K562 (cell line): Measurements from ENCODE around the gene COL15A1. TPM values are rescaled to one million over a fixed set of nuclear protein-coding genes. Genes with fewer than 3 reads are reported as not detected.

Experiments
- ETV5 ChIP-seq: sonication (generic); formaldehyde crosslinking; IDR thresholded peaks from 2 replicates; pipeline ENCODE4 v1.4.0; 2020; ENCODE audit warnings: low read depth, mild to moderate bottlenecking, missing genetic modification reagents
- ZNF780A ChIP-seq: fragments of 250-450 bp; sonication (Bioruptor Pico); IDR thresholded peaks from 2 replicates; pipeline ENCODE4 v1.5.0; 2021; ENCODE audit warnings: mild to moderate bottlenecking
- polyA plus RNA-seq, 8 experiments: library from polyadenylated mRNA; depleted of rRNA in 4 of 8; stranded (reverse) in 5 of 8; unstranded in 3 of 8; fragments of >200 nt; fragmentation: Nextera tagmentation in 2 of 8; fragmentation: Illumina TruSeq in 1 of 8; extraction: Ambion mirVana in 2 of 8; extraction: Trizol in 1 of 8; gene quantifications; 2 replicates each; pipeline versions ENCODE4 v1.2.1 to v1.2.3, GENCODE V29; 2011 to 2014; ENCODE audit warnings: inconsistent platforms in 1 of 8, missing spikeins in 1 of 8
- total RNA-seq, 7 experiments: library from RNA; depleted of rRNA in 6 of 7; stranded (reverse); fragments of >200 nt in 6 of 7; fragmentation: Illumina TruSeq in 2 of 7; extraction: Trizol in 2 of 7; gene quantifications; 2 replicates each; pipeline versions ENCODE4 v1.2.1 to v1.2.3, GENCODE V29; 2011 to 2021; ENCODE audit warnings: low replicate concordance in 1 of 7
- TF ChIP-seq, protein P1 (sequence below): fragments of 250-450 bp; sonication (Bioruptor Pico); IDR thresholded peaks from 2 replicates; pipeline ENCODE4 v1.4.0; 2020; ENCODE audit warnings: mild to moderate bottlenecking, moderate library complexity, borderline replicate concordance
- TF ChIP-seq, protein P2 (sequence below): fragments of 450-650 bp; IDR thresholded peaks from 2 replicates; pipeline ENCODE4 v1.7.1; 2018; ENCODE audit warnings: mild to moderate bottlenecking, low read depth; ENCODE audit not compliant: partially characterized antibody

The COL15A1 gene
- total and polyA plus RNA-seq, 9 of the 15 experiments (the other 6 are each of a cell fraction or from before 2014, with no cell fraction given) = 0.46 to 5.1 (median 2.6) TPM

DNA sequence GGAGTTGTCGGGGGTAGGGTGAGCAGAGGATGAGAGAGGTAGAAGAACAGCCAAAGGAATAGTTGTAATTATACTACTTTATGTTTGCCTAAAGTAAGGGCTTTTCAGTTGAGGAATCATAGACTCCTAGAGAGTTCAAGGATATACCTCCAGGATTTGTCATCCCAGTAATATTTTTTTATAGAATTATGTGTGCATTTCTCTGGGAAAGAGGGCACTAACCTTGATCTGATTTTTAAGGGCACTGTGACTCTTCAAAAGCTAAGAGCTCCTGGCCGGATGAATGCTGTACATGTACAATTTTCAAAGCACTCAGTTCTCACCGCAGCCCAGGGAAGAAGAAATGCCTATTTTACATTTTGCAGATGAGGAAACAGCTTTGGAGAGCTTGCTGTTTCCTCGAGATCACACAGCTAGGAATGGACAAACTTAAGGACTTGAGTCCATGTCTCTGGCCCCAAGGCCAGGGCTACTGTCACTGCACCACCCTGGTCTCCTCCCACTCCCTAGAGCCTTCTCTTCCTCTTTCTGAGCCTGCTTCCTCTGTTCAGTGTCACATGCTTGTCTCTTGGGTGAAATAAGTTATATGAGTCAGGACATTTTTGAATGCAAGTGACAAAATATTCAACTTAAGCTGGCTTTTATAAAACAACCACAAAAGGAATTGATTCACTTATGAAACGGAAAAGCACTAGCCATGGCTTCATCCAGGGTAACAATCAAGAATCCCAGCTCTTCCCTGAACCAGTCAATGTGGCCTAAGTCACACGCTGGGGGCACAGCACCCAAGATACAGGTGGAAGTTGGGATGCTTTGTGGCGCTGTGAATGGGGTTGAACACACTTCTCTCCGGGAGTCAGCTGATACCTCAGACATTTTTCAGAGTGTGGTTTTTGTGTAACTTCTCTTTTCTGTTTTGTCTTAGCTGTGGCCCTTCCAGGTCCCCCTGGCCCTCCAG, 115.5 kb downstream of the COL15A1 start (continued):
- TF ChIP-seq, protein P1, sequence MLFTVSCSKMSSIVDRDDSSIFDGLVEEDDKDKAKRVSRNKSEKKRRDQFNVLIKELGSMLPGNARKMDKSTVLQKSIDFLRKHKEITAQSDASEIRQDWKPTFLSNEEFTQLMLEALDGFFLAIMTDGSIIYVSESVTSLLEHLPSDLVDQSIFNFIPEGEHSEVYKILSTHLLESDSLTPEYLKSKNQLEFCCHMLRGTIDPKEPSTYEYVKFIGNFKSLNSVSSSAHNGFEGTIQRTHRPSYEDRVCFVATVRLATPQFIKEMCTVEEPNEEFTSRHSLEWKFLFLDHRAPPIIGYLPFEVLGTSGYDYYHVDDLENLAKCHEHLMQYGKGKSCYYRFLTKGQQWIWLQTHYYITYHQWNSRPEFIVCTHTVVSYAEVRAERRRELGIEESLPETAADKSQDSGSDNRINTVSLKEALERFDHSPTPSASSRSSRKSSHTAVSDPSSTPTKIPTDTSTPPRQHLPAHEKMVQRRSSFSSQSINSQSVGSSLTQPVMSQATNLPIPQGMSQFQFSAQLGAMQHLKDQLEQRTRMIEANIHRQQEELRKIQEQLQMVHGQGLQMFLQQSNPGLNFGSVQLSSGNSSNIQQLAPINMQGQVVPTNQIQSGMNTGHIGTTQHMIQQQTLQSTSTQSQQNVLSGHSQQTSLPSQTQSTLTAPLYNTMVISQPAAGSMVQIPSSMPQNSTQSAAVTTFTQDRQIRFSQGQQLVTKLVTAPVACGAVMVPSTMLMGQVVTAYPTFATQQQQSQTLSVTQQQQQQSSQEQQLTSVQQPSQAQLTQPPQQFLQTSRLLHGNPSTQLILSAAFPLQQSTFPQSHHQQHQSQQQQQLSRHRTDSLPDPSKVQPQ (CRISPR knock-in tag) = 0 out of 2 replicates have a peak, but pooled peaks have one; percentile 8
- no peak for TF ChIP-seq ZNF780A (CRISPR knock-in tag)
- TF ChIP-seq, protein P2, sequence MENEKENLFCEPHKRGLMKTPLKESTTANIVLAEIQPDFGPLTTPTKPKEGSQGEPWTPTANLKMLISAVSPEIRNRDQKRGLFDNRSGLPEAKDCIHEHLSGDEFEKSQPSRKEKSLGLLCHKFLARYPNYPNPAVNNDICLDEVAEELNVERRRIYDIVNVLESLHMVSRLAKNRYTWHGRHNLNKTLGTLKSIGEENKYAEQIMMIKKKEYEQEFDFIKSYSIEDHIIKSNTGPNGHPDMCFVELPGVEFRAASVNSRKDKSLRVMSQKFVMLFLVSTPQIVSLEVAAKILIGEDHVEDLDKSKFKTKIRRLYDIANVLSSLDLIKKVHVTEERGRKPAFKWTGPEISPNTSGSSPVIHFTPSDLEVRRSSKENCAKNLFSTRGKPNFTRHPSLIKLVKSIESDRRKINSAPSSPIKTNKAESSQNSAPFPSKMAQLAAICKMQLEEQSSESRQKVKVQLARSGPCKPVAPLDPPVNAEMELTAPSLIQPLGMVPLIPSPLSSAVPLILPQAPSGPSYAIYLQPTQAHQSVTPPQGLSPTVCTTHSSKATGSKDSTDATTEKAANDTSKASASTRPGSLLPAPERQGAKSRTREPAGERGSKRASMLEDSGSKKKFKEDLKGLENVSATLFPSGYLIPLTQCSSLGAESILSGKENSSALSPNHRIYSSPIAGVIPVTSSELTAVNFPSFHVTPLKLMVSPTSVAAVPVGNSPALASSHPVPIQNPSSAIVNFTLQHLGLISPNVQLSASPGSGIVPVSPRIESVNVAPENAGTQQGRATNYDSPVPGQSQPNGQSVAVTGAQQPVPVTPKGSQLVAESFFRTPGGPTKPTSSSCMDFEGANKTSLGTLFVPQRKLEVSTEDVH = no peak
- peak; percentile 70; the same call in 1 of the 2 replicates for TF ChIP-seq ETV5 (CRISPR knock-in tag)
